SU-DHL-6 (cell line): ENCODE results near the gene PIGN.

Source experiments
- H2AFZ ChIP-seq: fragments of 200-600 bp; sonication (generic); 2 replicates; pipeline ENCODE4 v1.6.1; 2014; ENCODE audit warnings: low read depth, mild to moderate bottlenecking, moderate library complexity, mixed read lengths, antibody characterized with exemption, low read length; ENCODE audit not compliant: severe bottlenecking
- H3F3A ChIP-seq: fragments of 200-600 bp; shearing (Covaris generic); 2 replicates; pipeline ENCODE4 v1.6.0; 2016; ENCODE audit warnings: antibody characterized with exemption, mild to moderate bottlenecking; ENCODE audit not compliant: insufficient read depth
- H3K27ac ChIP-seq: fragments of 200-600 bp; sonication (generic); 2 replicates; pipeline ENCODE4 v1.5.1; 2016; ENCODE audit warnings: low read depth, mild to moderate bottlenecking, low read length, moderate library complexity, mixed read lengths
- H3K27me3 ChIP-seq: fragments of 200-600 bp; sonication (generic), shearing (Covaris generic); 2 replicates; pipeline ENCODE4 v1.6.0; 2014; ENCODE audit warnings: mild to moderate bottlenecking, low read length
- H3K36me3 ChIP-seq: fragments of 200-600 bp; sonication (generic); 2 replicates; pipeline ENCODE4 v1.6.1; 2014; ENCODE audit warnings: mild to moderate bottlenecking, low read length, mixed read lengths
- H3K4me2 ChIP-seq: fragments of 300-600, 200-600 bp; shearing (Covaris generic), sonication (generic); 2 replicates; pipeline ENCODE4 v1.6.0; 2014; ENCODE audit warnings: low read length, low read depth, mild to moderate bottlenecking; ENCODE audit not compliant: poor library complexity, severe bottlenecking
- H3K4me3 ChIP-seq: fragments of 200-600 bp; sonication (generic); 2 replicates; pipeline ENCODE4 v1.5.1; 2014; ENCODE audit warnings: antibody characterized with exemption, low read length, mild to moderate bottlenecking, mixed read lengths; ENCODE audit not compliant: insufficient read depth, poor library complexity, severe bottlenecking
- H3K79me2 ChIP-seq: fragments of 200-600 bp; sonication (generic); 2 replicates; pipeline ENCODE4 v1.6.1; 2014; ENCODE audit warnings: mild to moderate bottlenecking, low read length, moderate library complexity; ENCODE audit not compliant: insufficient read depth
- H3K9ac ChIP-seq: fragments of 200-600 bp; sonication (generic); 2 replicates; pipeline ENCODE4 v1.7.0; 2014; ENCODE audit warnings: mild to moderate bottlenecking, low read length
- H3K9me2 ChIP-seq: fragments of 200-600 bp; sonication (generic); replicated peaks from 2 replicates; pipeline ENCODE4 v1.6.1; 2014; ENCODE audit warnings: low read length; ENCODE audit not compliant: insufficient read depth
- H3K9me3 ChIP-seq: fragments of 200-600 bp; sonication (generic); 2 replicates; pipeline ENCODE4 v1.6.1; 2014; ENCODE audit warnings: low read length, mixed read lengths; ENCODE audit not compliant: insufficient read depth
- H4K20me1 ChIP-seq: fragments of 200-600 bp; sonication (generic); 2 replicates; pipeline ENCODE4 v1.6.1; 2014; ENCODE audit warnings: low read depth, mild to moderate bottlenecking, antibody characterized with exemption, low read length, moderate library complexity, mixed read lengths
- CTCF ChIP-seq: fragments of 200-600 bp; sonication (generic); IDR thresholded peaks from one replicate; pipeline ENCODE4 v1.5.1; 2017; ENCODE audit warnings: antibody characterized with exemption, mild to moderate bottlenecking, low read length, moderate library complexity; ENCODE audit not compliant: insufficient read depth, poor library complexity, severe bottlenecking
- EZH2phosphoT487 ChIP-seq: fragments of 200-600 bp; sonication (generic), shearing (Covaris generic); conservative IDR thresholded peaks from 2 replicates; pipeline ENCODE4 v1.6.1; 2018; ENCODE audit warnings: mild to moderate bottlenecking, antibody characterized with exemption, low read length, moderate library complexity, mixed read lengths

The PIGN gene

GRCh38 chr18:62106271-62106670 is 80.6 kb downstream of the PIGN start:
- H3K4me3 ChIP-seq = no peak overlapping the region
- no peak for TF ChIP-seq EZH2phosphoT487
- TF ChIP-seq CTCF = no peak
- no peak overlapping the region for H2AFZ ChIP-seq
- H3K4me2 ChIP-seq = no peak overlapping the region
- no peaks in the 10 kb centered on the region for H3K9me2 ChIP-seq
- H3K36me3 ChIP-seq = peaks cover 11% of the 10 kb centered on the region; the same call in 1 of the 2 replicates
- H3K27ac ChIP-seq = no peak overlapping the region
- no peaks in the 10 kb centered on the region for H3K27me3 ChIP-seq
- no peaks in the 10 kb centered on the region for H3F3A ChIP-seq
- no peaks in the 10 kb centered on the region for H4K20me1 ChIP-seq
- H3K9me3 ChIP-seq = no peaks in the 10 kb centered on the region
- no peaks in the 10 kb centered on the region for H3K79me2 ChIP-seq
- H3K9ac ChIP-seq = no peak overlapping the region

GRCh38 chr18:62105376-62105775 is 81.5 kb downstream of the PIGN start:
- H3K36me3 ChIP-seq = peaks cover 18% of the 10 kb centered on the region
- no peaks in the 10 kb centered on the region for H4K20me1 ChIP-seq
- no peak overlapping the region for H3K4me3 ChIP-seq
- H2AFZ ChIP-seq = no peak overlapping the region
- TF ChIP-seq CTCF (no peak), EZH2phosphoT487 (no peak)
- H3K4me2 ChIP-seq = no peak overlapping the region
- no peaks in the 10 kb centered on the region for H3K9me3 ChIP-seq
- no peak overlapping the region for H3K9ac ChIP-seq
- H3K9me2 ChIP-seq = no peaks in the 10 kb centered on the region
- no peaks in the 10 kb centered on the region for H3K79me2 ChIP-seq
- no peaks in the 10 kb centered on the region for H3F3A ChIP-seq
- no peaks in the 10 kb centered on the region for H3K27me3 ChIP-seq
- no peak overlapping the region for H3K27ac ChIP-seq

GRCh38 chr18:62102221-62102620 is 84.6 kb downstream of the PIGN start:
- Histone ChIP-seq H3K9ac (no peak overlapping the region), H3K4me3 (no peak overlapping the region), H3K36me3 (peaks cover 27% of the 10 kb centered on the region), H3K27me3 (no peaks in the 10 kb centered on the region), H4K20me1 (no peaks in the 10 kb centered on the region), H2AFZ (no peak overlapping the region), H3K27ac (no peak overlapping the region), H3K79me2 (no peaks in the 10 kb centered on the region), H3K9me2 (no peaks in the 10 kb centered on the region), H3K9me3 (0 out of 2 replicates have a peak, but pooled peaks cover 4% of the 10 kb centered on the region), H3K4me2 (no peak overlapping the region), H3F3A (no peaks in the 10 kb centered on the region)
- no peak for TF ChIP-seq CTCF
- TF ChIP-seq EZH2phosphoT487 = no peak

- H2AFZ ChIP-seq = no peak overlapping the region
- no peaks in the 10 kb centered on the region for H4K20me1 ChIP-seq
- no peak overlapping the region for H3K27ac ChIP-seq
- no peaks in the 10 kb centered on the region for H3K79me2 ChIP-seq
- TF ChIP-seq CTCF (no peak), EZH2phosphoT487 (no peak)
- no peak overlapping the region for H3K4me3 ChIP-seq
- H3K4me2 ChIP-seq = no peak overlapping the region
- H3K9me2 ChIP-seq = no peaks in the 10 kb centered on the region
- H3K9ac ChIP-seq = no peak overlapping the region
- no peaks in the 10 kb centered on the region for H3K27me3 ChIP-seq
- 0 out of 2 replicates have a peak, but pooled peaks cover 4% of the 10 kb centered on the region for H3K9me3 ChIP-seq
- H3F3A ChIP-seq = no peaks in the 10 kb centered on the region
- H3K36me3 ChIP-seq = peaks cover 27% of the 10 kb centered on the region
These were observed 85.5 kb downstream of the PIGN start for GRCh38 chr18:62101321-62101721.
